H1 (cell line): Measurements from ENCODE around the gene TSHZ2. TPM values are rescaled to one million over a fixed set of nuclear protein-coding genes. Genes with fewer than 3 reads are reported as not detected.

Experiments used
- BACH1 ChIP-seq: IDR thresholded peaks from 2 replicates; pipeline ENCODE4 v1.6.1; 2012; ENCODE audit warnings: low read length, improper control_type of control experiment
- CREB1 ChIP-seq: IDR thresholded peaks from 2 replicates; pipeline ENCODE4 v1.6.1; 2012; ENCODE audit warnings: inconsistent platforms
- EGR1 ChIP-seq: IDR thresholded peaks from 2 replicates; pipeline ENCODE4 v1.6.1; 2011; ENCODE audit warnings: low read depth, low read length, borderline replicate concordance
- KDM1A ChIP-seq: fragments of 200-600, 300-600 bp; sonication (generic); IDR thresholded peaks from 2 replicates; pipeline ENCODE4 v1.7.1; 2016; ENCODE audit warnings: mild to moderate bottlenecking, low read length, borderline replicate concordance
- KDM5A ChIP-seq: fragments of 200-600 bp; IDR thresholded peaks from 2 replicates; pipeline ENCODE4 v1.7.1; 2012; ENCODE audit warnings: mild to moderate bottlenecking, low read length, inconsistent platforms, mixed read lengths
- NRF1 ChIP-seq: IDR thresholded peaks from 2 replicates; pipeline ENCODE4 v1.6.1; 2011; ENCODE audit warnings: mild to moderate bottlenecking, low read depth, low read length, improper control_type of control experiment
- RFX5 ChIP-seq: IDR thresholded peaks from 2 replicates; pipeline ENCODE4 v1.6.1; 2011; ENCODE audit warnings: low read depth, low read length, improper control_type of control experiment, borderline replicate concordance
- polyA plus RNA-seq, 7 experiments: library from polyadenylated mRNA; depleted of rRNA in 3 of 7; stranded (reverse) in 5 of 7; unstranded in 2 of 7; fragments of >200 nt in 5 of 7; fragments of 200-250 nt in 2 of 7; gene quantifications; 1 replicate in 5 of 7; 2 replicates in 1 of 7; 4 replicates in 1 of 7; pipeline versions ENCODE4 v1.2.1 to v1.2.3, GENCODE V29; 2011 to 2013; ENCODE audit warnings: missing spikeins in 2 of 7, mixed read lengths in 2 of 7
- total RNA-seq: library from RNA; stranded (reverse); fragmentation: NEBNext Ultra II Directional; extraction: Animal tissue kit (Norgen Biotek cat#: 25700); gene quantifications from 2 replicates; pipeline ENCODE4 v1.2.1, GENCODE V29; 2021
- TF ChIP-seq, protein P1 (sequence below): fragments of 300-600 bp; sonication (generic); IDR thresholded peaks from 2 replicates; pipeline ENCODE4 v1.7.1; 2012; ENCODE audit warnings: low read length, moderate library complexity, mild to moderate bottlenecking, inconsistent platforms; ENCODE audit not compliant: insufficient replicate concordance
- TF ChIP-seq, protein P2 (sequence below), 3 experiments: IDR thresholded peaks; 1 replicate in 2 of 3; 2 replicates in 1 of 3; pipeline versions ENCODE4 v1.5.1 to v1.6.1; 2011; ENCODE audit warnings: low read length in 3 of 3, mild to moderate bottlenecking in 3 of 3, inconsistent platforms in 2 of 3, low read depth in 1 of 3, moderate library complexity in 1 of 3; ENCODE audit not compliant: insufficient read depth in 1 of 3; ENCODE audit errors: control extremely low read depth in 1 of 3

TSHZ2 gene
- total and polyA plus RNA-seq, 2 of the 8 experiments (the other 6 are each of a cell fraction or from before 2014, with no cell fraction given) = 0.14 to 0.30 TPM

DNA sequence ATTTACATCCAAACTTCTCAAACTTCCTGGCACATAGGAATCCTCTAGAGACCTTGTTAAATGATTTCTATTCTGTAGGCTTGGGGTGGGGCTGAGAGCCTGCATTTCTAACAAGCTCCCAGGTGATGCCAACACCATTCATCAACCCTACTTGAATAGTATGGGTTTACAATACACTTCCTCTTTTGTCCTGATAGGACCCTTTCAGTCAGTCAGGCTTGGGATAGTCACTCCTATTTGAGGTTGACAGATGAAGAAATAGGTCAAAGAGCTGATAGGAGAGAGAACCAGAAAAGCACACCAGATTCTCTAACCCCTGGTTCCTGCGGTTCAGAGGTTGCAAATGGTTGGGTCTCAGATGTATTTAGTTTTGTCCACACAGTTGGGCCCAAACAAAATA is 273.4 kb downstream of the TSHZ2 start (continued):
- TF ChIP-seq, protein P1, sequence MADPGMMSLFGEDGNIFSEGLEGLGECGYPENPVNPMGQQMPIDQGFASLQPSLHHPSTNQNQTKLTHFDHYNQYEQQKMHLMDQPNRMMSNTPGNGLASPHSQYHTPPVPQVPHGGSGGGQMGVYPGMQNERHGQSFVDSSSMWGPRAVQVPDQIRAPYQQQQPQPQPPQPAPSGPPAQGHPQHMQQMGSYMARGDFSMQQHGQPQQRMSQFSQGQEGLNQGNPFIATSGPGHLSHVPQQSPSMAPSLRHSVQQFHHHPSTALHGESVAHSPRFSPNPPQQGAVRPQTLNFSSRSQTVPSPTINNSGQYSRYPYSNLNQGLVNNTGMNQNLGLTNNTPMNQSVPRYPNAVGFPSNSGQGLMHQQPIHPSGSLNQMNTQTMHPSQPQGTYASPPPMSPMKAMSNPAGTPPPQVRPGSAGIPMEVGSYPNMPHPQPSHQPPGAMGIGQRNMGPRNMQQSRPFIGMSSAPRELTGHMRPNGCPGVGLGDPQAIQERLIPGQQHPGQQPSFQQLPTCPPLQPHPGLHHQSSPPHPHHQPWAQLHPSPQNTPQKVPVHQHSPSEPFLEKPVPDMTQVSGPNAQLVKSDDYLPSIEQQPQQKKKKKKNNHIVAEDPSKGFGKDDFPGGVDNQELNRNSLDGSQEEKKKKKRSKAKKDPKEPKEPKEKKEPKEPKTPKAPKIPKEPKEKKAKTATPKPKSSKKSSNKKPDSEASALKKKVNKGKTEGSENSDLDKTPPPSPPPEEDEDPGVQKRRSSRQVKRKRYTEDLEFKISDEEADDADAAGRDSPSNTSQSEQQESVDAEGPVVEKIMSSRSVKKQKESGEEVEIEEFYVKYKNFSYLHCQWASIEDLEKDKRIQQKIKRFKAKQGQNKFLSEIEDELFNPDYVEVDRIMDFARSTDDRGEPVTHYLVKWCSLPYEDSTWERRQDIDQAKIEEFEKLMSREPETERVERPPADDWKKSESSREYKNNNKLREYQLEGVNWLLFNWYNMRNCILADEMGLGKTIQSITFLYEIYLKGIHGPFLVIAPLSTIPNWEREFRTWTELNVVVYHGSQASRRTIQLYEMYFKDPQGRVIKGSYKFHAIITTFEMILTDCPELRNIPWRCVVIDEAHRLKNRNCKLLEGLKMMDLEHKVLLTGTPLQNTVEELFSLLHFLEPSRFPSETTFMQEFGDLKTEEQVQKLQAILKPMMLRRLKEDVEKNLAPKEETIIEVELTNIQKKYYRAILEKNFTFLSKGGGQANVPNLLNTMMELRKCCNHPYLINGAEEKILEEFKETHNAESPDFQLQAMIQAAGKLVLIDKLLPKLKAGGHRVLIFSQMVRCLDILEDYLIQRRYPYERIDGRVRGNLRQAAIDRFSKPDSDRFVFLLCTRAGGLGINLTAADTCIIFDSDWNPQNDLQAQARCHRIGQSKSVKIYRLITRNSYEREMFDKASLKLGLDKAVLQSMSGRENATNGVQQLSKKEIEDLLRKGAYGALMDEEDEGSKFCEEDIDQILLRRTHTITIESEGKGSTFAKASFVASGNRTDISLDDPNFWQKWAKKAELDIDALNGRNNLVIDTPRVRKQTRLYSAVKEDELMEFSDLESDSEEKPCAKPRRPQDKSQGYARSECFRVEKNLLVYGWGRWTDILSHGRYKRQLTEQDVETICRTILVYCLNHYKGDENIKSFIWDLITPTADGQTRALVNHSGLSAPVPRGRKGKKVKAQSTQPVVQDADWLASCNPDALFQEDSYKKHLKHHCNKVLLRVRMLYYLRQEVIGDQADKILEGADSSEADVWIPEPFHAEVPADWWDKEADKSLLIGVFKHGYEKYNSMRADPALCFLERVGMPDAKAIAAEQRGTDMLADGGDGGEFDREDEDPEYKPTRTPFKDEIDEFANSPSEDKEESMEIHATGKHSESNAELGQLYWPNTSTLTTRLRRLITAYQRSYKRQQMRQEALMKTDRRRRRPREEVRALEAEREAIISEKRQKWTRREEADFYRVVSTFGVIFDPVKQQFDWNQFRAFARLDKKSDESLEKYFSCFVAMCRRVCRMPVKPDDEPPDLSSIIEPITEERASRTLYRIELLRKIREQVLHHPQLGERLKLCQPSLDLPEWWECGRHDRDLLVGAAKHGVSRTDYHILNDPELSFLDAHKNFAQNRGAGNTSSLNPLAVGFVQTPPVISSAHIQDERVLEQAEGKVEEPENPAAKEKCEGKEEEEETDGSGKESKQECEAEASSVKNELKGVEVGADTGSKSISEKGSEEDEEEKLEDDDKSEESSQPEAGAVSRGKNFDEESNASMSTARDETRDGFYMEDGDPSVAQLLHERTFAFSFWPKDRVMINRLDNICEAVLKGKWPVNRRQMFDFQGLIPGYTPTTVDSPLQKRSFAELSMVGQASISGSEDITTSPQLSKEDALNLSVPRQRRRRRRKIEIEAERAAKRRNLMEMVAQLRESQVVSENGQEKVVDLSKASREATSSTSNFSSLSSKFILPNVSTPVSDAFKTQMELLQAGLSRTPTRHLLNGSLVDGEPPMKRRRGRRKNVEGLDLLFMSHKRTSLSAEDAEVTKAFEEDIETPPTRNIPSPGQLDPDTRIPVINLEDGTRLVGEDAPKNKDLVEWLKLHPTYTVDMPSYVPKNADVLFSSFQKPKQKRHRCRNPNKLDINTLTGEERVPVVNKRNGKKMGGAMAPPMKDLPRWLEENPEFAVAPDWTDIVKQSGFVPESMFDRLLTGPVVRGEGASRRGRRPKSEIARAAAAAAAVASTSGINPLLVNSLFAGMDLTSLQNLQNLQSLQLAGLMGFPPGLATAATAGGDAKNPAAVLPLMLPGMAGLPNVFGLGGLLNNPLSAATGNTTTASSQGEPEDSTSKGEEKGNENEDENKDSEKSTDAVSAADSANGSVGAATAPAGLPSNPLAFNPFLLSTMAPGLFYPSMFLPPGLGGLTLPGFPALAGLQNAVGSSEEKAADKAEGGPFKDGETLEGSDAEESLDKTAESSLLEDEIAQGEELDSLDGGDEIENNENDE = no peak
- TF ChIP-seq BACH1 = no peak
- no peak for TF ChIP-seq CREB1
- TF ChIP-seq, protein P2, sequence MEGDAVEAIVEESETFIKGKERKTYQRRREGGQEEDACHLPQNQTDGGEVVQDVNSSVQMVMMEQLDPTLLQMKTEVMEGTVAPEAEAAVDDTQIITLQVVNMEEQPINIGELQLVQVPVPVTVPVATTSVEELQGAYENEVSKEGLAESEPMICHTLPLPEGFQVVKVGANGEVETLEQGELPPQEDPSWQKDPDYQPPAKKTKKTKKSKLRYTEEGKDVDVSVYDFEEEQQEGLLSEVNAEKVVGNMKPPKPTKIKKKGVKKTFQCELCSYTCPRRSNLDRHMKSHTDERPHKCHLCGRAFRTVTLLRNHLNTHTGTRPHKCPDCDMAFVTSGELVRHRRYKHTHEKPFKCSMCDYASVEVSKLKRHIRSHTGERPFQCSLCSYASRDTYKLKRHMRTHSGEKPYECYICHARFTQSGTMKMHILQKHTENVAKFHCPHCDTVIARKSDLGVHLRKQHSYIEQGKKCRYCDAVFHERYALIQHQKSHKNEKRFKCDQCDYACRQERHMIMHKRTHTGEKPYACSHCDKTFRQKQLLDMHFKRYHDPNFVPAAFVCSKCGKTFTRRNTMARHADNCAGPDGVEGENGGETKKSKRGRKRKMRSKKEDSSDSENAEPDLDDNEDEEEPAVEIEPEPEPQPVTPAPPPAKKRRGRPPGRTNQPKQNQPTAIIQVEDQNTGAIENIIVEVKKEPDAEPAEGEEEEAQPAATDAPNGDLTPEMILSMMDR (IDR thresholded peaks at IDR 0.05; ENCODE audit: control extremely low read depth in 1 of 3, insufficient read depth in 1 of 3, low read depth in 1 of 3, low read length in 3 of 3) = no peak
- no peak for TF ChIP-seq RFX5
- TF ChIP-seq EGR1 = no peak
- TF ChIP-seq NRF1 = no peak
- no peak for TF ChIP-seq KDM5A
- TF ChIP-seq KDM1A = no peak
